Measurements from ENCODE around the gene MAST4.

The MAST4 gene

DNA sequence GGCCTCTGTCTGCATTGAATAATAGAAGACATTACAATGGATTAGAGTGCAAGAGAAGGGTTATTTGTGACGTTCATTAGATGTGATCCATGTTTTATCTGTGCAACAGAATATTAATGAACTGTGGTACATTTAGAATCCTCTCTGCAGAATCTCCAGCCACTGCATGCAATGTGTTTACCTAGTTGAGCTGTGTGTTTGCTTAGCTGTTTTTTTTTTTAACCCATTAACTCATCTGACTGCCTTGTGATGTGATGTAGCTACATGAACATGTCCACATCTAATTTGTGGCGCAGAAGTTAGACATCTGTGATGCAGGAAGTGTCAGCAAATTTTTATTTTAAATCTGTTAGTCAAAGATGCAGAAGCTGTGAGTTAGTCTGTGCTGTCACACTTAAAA is 363.5 kb downstream of the MAST4 start:
- no peak for DNase-seq (ENCODE audit: low read depth in 2 of 2)

DNA sequence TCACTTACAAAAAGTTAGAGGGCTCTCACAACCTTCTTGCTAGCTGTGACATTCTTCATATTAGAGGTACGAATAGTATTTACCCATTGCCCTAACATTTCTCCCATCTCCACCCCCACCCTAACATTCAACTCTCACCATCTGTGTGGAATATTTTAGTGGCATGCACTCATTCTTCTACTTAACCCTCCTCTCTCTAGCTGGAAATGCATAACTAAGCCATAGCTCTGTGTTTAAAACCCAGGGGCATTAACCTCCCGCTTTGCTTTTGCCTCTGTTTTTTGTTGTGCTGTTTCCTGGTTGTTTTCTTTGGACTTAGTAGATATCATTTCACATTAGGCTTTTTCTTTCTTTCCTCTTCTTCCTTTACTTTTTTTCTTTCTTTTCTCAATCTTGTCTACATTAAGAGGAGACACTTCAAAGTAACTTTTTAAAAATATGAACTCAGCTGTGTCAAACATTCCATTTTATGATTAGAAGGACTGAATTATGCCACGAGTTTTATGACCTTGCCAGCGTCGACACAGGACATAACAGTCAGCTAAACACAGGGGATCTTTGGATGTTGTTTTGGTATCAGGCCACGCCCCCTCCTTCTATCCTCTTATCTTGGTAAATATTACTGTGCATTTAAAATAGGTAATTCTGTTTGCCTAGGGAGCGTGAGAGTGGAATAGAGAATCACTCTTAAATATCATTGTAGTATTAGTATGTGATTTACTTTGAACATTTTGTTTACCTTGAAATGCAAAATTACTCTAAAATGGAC is 364.4 kb downstream of the MAST4 start:
- no peak for DNase-seq (ENCODE audit: low read depth in 2 of 2)

DNA sequence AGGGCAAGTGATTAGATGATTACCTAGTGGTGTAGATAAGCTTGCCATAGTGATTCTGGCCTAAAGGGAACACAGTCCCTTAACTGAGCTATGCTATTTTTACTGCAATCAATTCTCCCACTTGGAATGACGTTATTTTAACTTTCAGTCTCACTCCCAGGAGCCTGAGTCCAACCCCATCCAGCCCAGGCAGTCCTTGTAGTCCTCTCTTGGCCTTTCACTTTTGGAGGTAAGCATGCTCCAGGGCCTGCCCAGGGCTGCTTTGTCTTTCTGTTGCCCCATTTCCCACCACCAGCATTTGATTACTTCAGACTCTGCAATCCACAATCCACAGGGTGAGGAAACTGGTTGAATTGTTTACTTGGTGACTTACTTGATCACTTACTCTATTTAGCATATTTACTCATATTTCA is 367.4 kb downstream of the MAST4 start:
- DNase-seq (ENCODE audit: low read depth in 2 of 2): no peak

DNA sequence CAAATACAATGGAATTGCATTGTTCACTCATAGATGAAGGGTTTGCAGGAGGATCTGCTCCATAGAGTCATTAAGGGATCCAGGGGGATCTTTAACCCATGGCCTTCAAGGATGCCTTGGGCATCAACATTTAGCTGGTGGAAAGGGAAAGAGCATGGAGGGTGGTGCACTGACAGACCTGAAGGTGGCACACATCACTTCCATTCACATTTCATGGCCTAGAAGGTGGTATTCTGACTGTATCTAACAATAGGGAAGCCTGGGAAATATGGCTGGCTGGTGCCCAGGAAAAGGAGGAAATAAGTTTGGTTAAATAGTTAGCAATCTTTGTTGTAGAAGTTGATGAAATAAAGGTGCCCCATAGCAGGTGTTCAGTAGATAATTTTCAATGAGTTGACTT is 370.2 kb downstream of the MAST4 start:
- no peak for DNase-seq (ENCODE audit: low read depth in 2 of 2)

DNA sequence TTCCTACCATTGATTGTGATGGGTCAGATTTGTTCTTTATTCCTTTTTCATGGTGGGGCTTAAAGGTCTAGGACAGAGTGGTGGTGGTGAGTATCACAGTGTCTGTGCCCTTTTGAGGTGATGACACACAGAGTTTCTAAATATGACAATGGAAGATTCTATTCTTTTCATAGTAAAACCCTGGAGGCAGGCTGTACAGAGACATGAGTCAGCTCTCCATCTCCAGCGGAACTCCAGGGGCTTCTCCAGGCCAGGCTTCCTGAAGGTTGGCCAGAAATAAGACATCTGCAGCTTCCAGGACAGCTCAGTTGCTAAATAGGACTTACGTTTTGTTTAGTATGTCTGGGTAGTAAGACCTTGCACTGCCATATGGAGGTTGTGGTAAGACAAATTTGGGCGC is 370.9 kb downstream of the MAST4 start:
- no peak for DNase-seq (ENCODE audit: low read depth in 2 of 2)

DNA sequence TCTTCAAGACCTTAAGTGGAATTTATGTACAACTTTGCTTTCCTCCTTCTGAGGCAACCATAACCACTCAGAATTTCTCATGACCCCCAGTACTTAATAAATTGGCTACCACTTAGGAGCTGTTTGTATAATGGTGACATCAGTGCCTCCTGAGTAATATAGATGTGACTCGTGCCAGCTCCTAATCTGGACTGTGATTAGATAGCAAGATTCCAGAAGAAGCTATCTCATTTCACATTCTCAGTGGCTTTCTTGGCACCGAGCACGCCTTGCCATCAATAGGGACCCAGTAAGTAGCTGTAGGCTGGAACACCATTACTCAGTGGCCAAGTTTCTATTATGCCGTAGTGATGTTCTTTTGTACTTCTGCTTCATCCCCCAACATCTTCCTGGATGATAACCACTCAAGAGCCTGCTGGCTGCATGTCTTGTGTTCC is 371.7 kb downstream of the MAST4 start:
- no peak for DNase-seq (ENCODE audit: low read depth in 2 of 2)

DNA sequence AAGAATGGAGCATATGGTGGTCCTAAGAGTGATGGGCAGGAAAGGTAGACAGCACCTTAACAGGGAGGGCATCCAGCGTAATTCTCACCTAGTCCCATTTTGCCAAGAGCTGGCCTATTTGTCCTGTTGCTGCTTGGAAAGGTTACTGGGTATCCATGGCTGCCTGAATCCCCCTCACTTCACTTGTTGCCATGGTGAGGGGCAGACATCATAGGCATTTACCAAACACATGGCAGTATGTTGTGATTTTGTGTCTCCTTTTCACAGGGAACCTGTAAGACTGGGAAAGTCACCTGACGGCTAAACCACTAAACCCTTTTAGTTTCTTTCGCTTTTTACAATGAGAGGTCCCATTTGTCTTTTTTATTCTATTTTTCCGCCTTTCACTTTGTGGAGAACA is 373.3 kb downstream of the MAST4 start:
- no peak for DNase-seq (ENCODE audit: low read depth in 2 of 2)

DNA sequence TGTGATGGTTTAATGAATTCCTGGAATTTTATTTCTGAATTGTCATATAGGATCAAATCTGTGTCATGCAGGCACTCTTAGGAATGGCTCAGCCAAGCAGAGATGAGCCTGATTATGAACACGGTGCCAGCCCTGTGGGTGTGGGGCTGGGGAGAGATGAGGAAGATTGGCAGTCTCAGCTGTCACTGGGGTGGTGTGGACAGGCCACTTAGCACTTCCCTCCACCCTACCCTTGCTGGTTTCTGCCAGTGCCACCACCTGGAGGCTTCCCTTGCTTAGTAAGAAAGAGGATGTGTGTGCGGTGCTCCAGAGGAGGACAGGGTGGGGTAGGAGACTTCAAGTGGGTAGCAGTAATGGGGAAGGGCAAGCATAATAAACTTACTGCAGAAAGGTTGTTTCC is 373.8 kb downstream of the MAST4 start:
- DNase-seq (ENCODE audit: low read depth in 2 of 2): no peak

DNA sequence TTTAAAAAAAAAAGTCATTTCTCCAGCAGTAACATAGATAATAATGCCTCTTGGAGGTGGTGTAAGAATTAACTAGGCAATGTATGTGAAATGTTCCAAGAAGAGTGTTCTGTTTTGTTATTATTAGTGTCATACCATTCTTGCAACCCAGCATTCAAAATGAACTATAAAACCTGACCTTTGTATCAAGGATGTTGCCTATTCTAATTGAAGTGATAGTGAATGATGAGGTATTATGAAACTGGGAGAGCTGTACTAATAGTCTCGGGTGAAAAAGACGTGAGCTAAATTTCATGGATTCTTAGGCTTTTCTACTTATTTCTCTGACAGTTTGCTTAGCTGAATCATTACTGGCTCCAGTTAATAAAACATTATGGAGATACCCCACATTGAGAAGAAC is 375.8 kb downstream of the MAST4 start:
- no peak for DNase-seq (ENCODE audit: low read depth in 2 of 2)

DNA sequence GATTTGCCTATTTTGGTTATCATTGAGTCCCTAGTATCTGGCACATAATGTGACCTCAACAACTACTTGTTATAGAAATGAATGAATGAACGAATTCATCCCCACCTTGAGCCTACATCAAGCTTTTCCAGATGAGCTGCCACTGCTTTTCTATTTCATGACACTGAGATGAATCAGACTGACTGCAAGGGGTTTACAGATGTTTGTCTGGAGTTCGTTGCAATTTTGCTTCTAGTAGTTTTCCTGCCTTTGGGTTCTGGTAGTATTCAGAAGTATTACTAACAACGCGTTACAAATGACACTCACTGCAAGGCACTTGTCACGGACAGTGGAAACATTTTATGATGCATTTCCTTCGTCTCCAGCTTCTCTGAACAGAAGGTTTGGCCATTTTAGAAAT is 378.1 kb downstream of the MAST4 start:
- DNase-seq (ENCODE audit: low read depth in 2 of 2): no peak

DNA sequence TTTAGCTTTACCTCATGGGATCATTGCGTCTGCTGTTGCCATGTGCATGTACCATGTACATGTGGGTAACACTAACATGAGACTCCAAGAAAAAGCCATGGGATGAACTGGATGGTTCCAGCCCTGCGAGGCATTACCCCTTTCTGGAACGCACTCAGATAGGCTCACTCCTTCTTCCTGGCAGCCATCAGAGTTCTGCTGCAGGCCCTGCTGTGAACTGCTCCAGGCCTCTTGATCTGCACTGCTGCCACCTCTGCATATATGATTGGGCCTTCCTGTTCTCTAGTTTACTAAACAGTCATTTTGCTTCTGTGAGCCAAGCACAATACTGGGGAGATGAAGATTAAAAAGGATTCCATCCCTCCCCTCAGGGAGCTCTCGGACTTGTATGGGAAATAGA is 379.9 kb downstream of the MAST4 start:
- no peak for DNase-seq (ENCODE audit: low read depth in 2 of 2)

DNA sequence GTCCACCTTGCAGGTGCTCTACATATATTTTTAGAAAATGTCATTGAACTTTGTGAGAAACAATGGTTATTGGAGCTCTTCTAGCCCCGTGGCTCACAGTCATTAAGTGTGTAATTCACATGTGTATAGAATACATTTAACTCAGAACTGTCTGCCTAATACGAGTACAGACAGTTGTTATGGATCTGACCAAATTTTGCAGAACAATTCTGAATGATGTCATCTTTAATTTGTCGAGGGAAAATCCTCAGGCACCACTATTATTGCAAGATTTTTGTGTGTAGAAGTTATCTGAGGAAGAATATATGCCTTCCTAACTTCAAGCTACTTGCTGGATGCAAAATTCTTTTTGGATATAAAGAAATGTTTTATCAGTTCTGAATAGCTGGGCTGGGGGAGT is 383.5 kb downstream of the MAST4 start:
- no peak for DNase-seq (ENCODE audit: low read depth in 2 of 2)

DNA sequence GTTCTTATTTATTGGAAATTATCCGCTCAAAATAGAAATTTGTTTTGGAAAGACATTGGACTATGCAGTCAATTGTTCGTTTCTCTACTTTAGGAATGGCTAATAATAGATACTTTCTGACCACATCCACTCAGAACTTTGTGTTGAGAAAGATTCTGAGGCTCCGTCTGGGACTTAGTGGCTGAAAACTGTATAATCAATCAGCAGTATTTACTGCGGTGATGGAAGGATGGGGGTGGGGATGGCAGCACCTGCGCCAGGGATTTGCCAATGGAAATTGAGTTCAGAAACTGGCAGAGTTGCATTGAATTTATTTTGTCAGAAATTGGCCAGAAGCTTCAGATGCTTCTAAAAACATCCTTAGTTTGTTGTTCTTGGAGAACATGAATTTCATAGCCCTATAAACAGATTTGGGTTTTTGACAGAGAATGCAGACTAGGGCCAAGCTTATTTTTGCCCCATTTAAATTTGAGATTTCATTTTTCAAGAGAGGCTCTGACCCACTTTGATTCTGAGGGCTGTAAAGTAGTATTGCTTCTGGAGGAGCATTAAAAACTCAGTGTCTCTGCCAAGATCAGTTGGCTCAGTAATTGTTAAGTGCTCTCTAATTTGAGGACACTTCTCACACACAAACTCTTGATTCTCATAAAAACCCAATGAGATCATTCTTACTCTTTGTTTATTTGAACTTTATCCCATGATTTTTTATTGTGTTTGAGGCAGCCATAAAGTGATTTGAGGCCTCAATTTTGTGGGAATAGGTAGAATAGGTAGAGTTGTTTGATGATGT is 385.3 kb downstream of the MAST4 start:
- DNase-seq (ENCODE audit: low read depth in 2 of 2): no peak

DNA sequence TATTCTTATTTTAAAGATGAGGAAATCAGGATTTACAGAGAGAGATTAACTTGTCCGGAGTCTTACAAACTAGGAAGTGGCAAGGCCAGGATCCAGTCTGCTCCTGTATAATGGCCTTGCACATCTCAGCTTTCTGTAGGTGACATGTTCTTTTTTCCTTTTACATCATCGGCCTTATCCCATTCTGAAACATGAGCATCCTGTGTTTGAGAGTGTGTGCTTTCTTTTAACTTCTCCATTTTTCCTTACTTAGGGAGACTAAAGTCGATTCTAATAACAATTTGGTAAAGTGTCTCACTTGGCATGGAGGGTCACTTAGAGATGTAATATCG is 385.8 kb downstream of the MAST4 start:
- no peak for DNase-seq (ENCODE audit: low read depth in 2 of 2)

DNA sequence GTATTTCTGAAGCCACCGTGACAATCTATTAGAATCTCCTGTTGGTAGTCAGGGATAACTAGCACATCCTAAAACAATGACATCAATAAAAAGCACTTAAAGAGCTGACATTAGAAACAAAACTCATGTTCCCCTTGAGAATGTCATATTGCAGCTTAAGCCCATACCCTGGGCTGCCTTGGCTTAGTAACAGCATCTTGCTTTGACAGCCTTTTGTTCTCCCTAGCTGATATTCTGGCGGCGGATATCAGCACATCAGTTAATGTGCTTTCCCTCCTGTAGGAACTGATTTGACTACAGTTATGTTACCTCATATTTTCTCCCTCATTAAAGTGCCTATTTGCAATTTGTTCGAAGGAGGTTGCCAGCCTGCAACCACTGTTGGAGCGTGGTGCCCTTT is 386.3 kb downstream of the MAST4 start:
- no peak for DNase-seq (ENCODE audit: low read depth in 2 of 2)

DNA sequence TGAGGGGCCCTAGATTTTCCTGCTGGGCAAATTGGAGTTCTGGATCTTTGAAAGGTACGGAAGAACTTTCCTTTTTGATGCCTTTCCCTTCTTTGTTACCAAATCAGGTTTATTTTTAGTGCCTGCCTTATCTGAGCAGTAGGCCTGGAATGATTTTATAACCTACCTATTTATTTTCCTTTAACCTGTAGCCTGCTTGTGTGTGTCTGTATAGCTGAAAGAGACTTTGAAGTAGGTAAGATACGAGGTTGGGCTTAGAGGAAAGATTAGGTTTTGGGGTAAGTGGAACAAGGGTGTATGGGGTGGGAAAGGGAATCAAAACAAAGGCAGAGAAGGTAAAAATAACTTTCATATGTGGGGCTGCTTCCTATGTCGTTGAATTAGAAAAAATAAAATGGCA is 389.2 kb downstream of the MAST4 start:
- DNase-seq (ENCODE audit: low read depth in 2 of 2): no peak

DNA sequence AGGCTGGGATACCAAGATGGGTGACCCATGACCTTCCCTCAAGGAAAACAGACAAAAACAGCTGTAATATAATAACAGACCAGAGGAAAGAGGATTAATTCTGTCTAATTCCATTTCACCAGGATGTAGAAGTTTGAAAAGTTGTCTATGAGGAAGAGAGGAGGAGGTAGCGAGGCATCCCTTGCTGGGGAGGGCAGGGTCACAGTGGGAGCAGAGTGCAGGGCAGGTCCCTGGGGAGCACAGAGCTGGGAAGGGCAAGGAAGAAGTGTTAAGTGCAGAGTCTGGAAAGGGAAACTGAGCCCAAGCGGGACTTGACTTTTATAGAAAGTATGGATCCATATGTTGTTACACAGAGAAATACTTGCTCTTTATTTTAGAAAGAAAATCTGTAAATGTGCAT is 389.8 kb downstream of the MAST4 start:
- no peak for DNase-seq (ENCODE audit: low read depth in 2 of 2)

DNA sequence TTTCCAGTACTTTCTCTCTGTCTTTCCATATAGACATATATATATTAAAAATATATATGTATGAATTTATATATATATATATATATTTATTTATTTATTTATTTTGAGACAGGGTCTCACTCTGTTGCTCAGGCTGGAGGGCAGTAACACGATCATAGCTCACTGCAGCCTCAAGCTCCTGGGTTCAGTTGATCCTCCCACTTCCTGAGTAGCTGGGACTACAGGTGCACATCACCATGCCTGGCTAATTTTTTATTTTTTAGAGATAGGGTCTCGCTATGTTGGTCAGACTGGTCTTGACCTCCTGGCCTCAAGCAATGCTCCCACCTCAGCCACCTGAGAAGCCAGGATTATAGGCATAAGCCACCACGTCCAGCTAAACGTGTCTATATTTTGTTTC is 390.3 kb downstream of the MAST4 start:
- DNase-seq (ENCODE audit: low read depth in 2 of 2): no peak

DNA sequence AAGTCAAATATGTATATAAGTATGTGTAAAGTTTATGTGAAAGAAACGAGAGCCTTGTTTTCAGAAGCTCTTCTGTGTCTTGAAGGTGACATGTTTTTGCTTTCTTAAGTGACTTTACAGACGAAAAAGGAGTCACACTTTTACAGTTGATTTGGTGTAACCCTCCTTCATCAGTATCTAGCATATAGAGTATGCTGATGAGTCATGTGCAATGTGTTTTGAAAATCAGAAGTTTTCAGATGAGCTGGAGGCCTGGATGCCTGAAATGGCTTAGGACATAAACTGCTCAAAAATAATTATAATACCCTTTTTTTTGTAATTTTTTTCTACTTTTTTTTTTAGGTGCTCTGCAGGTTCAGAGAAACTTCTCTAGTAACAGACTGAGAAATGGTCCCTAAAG is 390.9 kb downstream of the MAST4 start:
- no peak for DNase-seq (ENCODE audit: low read depth in 2 of 2)

DNA sequence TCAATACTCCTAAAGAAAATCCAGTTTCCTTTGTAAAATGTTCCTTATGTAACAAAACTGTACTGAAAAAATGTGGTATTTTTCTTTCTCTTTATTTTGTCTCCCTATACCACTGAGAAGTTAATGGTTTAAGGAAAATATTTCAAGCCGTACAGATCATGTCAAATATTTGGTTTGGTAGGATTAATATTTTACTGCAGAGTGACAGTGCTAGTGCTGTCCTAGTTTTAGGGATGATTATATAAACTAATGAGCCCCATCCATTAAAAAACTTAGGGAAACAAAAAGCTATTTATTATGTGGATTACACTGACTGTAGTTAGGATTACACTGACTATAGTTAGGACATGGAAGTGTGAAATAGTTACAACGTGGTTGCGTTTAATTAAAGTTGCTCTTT is 391.3 kb downstream of the MAST4 start:
- no peak for DNase-seq (ENCODE audit: low read depth in 2 of 2)

DNA sequence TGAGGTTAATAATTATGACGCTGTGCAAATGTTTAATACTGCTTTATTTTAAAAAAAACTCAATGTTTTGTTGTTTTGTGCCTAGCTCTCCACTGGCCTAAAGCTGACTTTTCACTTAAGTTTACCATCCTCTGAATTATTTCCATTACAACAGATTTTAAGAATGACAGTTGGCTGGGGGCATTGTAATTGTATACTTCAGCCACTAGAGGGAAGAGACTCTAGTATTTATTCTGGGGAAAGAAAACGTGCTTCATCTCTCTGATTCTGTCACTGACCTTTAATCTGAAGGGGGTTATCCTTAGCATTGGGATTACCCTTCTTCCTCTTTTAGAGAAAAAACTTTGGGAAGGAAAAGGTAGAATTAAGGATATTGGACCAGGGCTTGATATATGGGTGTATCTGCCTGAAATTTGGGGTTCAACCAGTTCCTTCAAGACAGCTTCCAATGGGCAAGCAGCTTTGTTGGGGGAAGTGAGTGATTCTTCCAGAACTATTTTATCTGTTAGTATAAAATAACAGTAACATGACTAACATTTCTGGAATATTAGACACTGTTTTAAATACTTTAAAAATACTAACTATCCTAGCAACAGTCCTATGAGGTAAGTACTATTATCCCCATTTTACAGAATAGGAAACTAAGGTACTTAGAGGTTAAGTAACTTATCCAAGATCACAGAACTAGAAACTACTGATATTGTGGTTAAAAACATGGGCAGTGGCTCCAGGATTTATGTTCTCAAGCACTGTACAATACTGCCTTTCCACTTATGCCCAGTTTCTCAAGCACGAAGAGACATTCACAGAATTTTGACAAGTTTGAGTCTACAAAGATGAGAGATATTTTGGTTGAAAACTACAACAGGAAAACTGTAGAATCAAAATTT is 392.0 kb downstream of the MAST4 start:
- DNase-seq (ENCODE audit: low read depth in 2 of 2): no peak

DNA sequence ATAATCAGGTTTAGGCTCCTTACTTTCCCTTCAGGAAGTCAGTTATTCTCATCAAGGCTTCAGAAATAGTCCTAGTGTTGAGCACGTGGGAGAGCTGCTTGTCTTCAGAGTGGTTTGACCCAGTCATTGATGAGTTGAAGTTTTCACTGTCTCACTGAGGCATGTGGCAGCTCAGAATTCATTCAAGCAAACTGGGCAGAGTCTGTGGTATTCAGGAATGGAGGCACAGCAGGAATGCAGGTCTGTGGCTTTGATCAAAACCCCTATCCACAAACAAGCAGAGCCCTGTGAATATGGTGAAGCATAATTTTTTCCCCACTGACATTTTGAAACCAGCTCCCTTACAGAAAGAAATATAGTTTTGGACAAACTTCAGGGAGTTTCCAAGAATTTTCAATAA is 393.1 kb downstream of the MAST4 start:
- no peak for DNase-seq (ENCODE audit: low read depth in 2 of 2)

DNA sequence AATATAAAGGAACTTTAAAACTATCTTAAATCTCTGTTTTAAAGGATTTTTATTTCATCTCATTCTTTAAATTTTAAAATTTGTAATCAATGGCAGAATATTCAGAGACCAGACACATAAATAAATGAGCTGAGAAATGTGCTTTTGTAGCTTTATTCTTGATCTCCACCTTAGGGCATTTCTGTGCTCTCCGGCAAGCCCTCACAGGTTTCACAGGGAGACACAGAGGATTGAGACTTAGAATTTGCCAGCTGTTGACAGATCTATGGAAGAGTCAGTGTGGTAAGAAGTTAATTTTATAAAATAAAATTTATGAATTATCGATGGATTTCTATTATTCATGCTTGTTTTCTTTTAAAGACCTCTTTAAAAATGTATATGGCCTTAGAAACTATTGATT is 393.6 kb downstream of the MAST4 start:
- no peak for DNase-seq (ENCODE audit: low read depth in 2 of 2)
